ENCODE measurements around the gene ILKAP. TPM values are rescaled to one million over a fixed set of nuclear protein-coding genes. Genes with fewer than 3 reads are reported as not detected.

The ILKAP gene
- total RNA-seq = 70.1 and 71.4 TPM in 2 replicates

- intact Hi-C loops (cut with micrococcal nuclease) = loop anchor here (1.0 to 2.0 kb wide), 6 partner anchors 27 to 235 kb away; partner anchors contain the start of genes HES6, PER2 and SCLY
Measured at GRCh38 chr2:238203094-238203972, at the start of gene ILKAP. Gene ILKAP (minus strand): TSS chr2:238203695. CDS start chr2:238203553, 142 bp downstream.

- intact Hi-C loops (cut with micrococcal nuclease) = no loop called here
Measured at GRCh38 chr2:238252766-238253630, 49.5 kb upstream of the ILKAP start.

- intact Hi-C loops (cut with micrococcal nuclease) = no loop called here
Measured at GRCh38 chr2:238251986-238252385, 48.5 kb upstream of the ILKAP start.

- intact Hi-C loops (cut with micrococcal nuclease) = no loop called here
Measured at GRCh38 chr2:238251331-238251730, 47.8 kb upstream of the ILKAP start.

- intact Hi-C loops (cut with micrococcal nuclease) = no loop called here
Measured at GRCh38 chr2:238250896-238251295, 47.4 kb upstream of the ILKAP start.

- intact Hi-C loops (cut with micrococcal nuclease) = no loop called here
Measured at GRCh38 chr2:238247841-238248453, 44.5 kb upstream of the ILKAP start.

GRCh38 chr2:238247002-238247822 lies 43.7 kb upstream of the ILKAP start:
- intact Hi-C loops (cut with micrococcal nuclease) = no loop called here

- intact Hi-C loops (cut with micrococcal nuclease) = loop anchor here (5.0 kb wide), 2 partner anchors 43 to 277 kb away; partner anchors contain the start of genes PER2 and UBE2F
Measured at GRCh38 chr2:238244151-238244550, 40.7 kb upstream of the ILKAP start.

GRCh38 chr2:238243496-238244076 lies 40.1 kb upstream of the ILKAP start:
- intact Hi-C loops (cut with micrococcal nuclease) = loop anchor here (5.0 kb wide), 2 partner anchors 44 to 276 kb away; partner anchors contain the start of genes PER2 and UBE2F

- intact Hi-C loops (cut with micrococcal nuclease) = loop anchor here (5.0 kb wide), 2 partner anchors 44 to 276 kb away; partner anchors contain the start of genes PER2 and UBE2F
Measured at GRCh38 chr2:238242731-238243495, 39.4 kb upstream of the ILKAP start.

GRCh38 chr2:238241970-238242369 lies 38.5 kb upstream of the ILKAP start:
- intact Hi-C loops (cut with micrococcal nuclease) = loop anchor here (2.0 to 5.0 kb wide), 3 partner anchors 39 to 275 kb away; partner anchors contain the start of genes ILKAP, PER2 and UBE2F

- intact Hi-C loops (cut with micrococcal nuclease) = loop anchor here (1.0 to 5.0 kb wide), 4 partner anchors 38 to 274 kb away; partner anchors contain the start of genes ILKAP, PER2 and UBE2F
Measured at GRCh38 chr2:238240757-238241711, 37.5 kb upstream of the ILKAP start.

GRCh38 chr2:238239863-238240756 lies 36.6 kb upstream of the ILKAP start, which contains the start of gene HES6:
Gene HES6 (minus strand): TSS chr2:238240038. CDS start chr2:238239905, 133 bp downstream.
- intact Hi-C loops (cut with micrococcal nuclease) = loop anchor here (1.0 to 5.0 kb wide), 5 partner anchors 9 to 273 kb away; partner anchors contain the start of genes ILKAP, PER2 and UBE2F

GRCh38 chr2:238239543-238239862 lies 36.0 kb upstream of the ILKAP start:
- intact Hi-C loops (cut with micrococcal nuclease) = loop anchor here (1.0 kb wide), 1 partner anchor 8 kb away; no protein-coding TSS in a partner anchor

- intact Hi-C loops (cut with micrococcal nuclease) = loop anchor here (1.0 kb wide), 1 partner anchor 8 kb away; no protein-coding TSS in a partner anchor
Measured at GRCh38 chr2:238238766-238239542, 35.5 kb upstream of the ILKAP start.

- intact Hi-C loops (cut with micrococcal nuclease) = no loop called here
Measured at GRCh38 chr2:238238311-238238765, 34.8 kb upstream of the ILKAP start.
